Calu3 (cell line): ENCODE results near the gene SPINK8. TPM values are rescaled to one million over a fixed set of nuclear protein-coding genes. Genes with fewer than 3 reads are reported as not detected.

Source experiments
- BruUV-seq: library from RNA; stranded (reverse); fragments of 400-500 nt; replicated peaks from 2 replicates; lab custom pipeline; 2021; lab: Mats Ljungman, UMichigan
- CTCF ChIA-PET: fragments of 300-600 bp; sonication (Branson Sonifier 250); formaldehyde crosslinking; loops from one replicate; lab custom pipeline; 2022; ENCODE audit warnings: antibody characterized with exemption; lab: Charles Lee
- DNase-seq: peaks from one replicate; pipeline ENCODE4 v3.0.0; 2022
- H3K27ac Mint-ChIP-seq: one replicate; pipeline ENCODE4 v1.8.0; 2022; ENCODE audit warnings: mixed read lengths; ENCODE audit not compliant: unreplicated experiment
- H3K27me3 Mint-ChIP-seq: one replicate; pipeline ENCODE4 v1.8.0; 2022; ENCODE audit warnings: mixed read lengths; ENCODE audit not compliant: unreplicated experiment
- H3K36me3 Mint-ChIP-seq: one replicate; pipeline ENCODE4 v1.8.0; 2022; ENCODE audit warnings: mild to moderate bottlenecking, moderate library complexity, mixed read lengths; ENCODE audit not compliant: insufficient read depth, unreplicated experiment
- H3K4me1 Mint-ChIP-seq: one replicate; pipeline ENCODE4 v1.8.0; 2022; ENCODE audit warnings: mild to moderate bottlenecking, low read depth, mixed read lengths; ENCODE audit not compliant: unreplicated experiment
- H3K4me3 Mint-ChIP-seq: one replicate; pipeline ENCODE4 v1.8.0; 2022; ENCODE audit warnings: mild to moderate bottlenecking, low read depth, moderate library complexity, mixed read lengths; ENCODE audit not compliant: unreplicated experiment
- H3K9me3 Mint-ChIP-seq: one replicate; pipeline ENCODE4 v1.8.0; 2022; ENCODE audit warnings: low read depth, mixed read lengths; ENCODE audit not compliant: unreplicated experiment
- CTCF ChIP-seq: fragments of 200-600 bp; IDR thresholded peaks from one replicate; pipeline ENCODE4 v1.8.0; 2022; ENCODE audit warnings: antibody characterized with exemption; ENCODE audit not compliant: unreplicated experiment
- intact Hi-C: fragments of 100-400 bp; cut with micrococcal nuclease; formaldehyde crosslinking; loops from one replicate; pipeline ENCODE4 v1.10.0; 2022; ENCODE audit not compliant: unreplicated experiment
- total RNA-seq: library from RNA; stranded (reverse); gene quantifications from 2 replicates; pipeline ENCODE4 v1.2.3, GENCODE V29; 2022

The SPINK8 gene
- total RNA-seq, 1 experiment from 2014 or later = not detected

GRCh38 chr3:48347500-48347899 is 14.0 kb upstream of the SPINK8 start:
- Mint-ChIP-seq H3K36me3 (no peaks in the 10 kb centered on the region), H3K4me3 (no peak overlapping the region), H3K4me1 (no peaks in the 10 kb centered on the region), H3K27ac (no peak overlapping the region), H3K9me3 (no peaks in the 10 kb centered on the region), H3K27me3 (peaks cover 40% of the 10 kb centered on the region)
- no peak for DNase-seq
- no TSS peak for BruUV-seq
- CTCF ChIA-PET = no interaction called here
- TF ChIP-seq CTCF = no peak
- intact Hi-C loops = no loop called here

GRCh38 chr3:48345946-48346572 is 12.6 kb upstream of the SPINK8 start:
- CTCF ChIA-PET = interaction anchor here (0.7 kb wide), 1 partner anchor 159 kb away, joined by 3 read pairs; no protein-coding TSS in a partner anchor
- TF ChIP-seq CTCF = no peak
- DNase-seq = no peak

GRCh38 chr3:48344867-48345507 is 11.5 kb upstream of the SPINK8 start:
- no peak for DNase-seq
- Mint-ChIP-seq H3K36me3 (no peaks in the 10 kb centered on the region), H3K27me3 (peaks cover 25% of the 10 kb centered on the region), H3K4me1 (no peaks in the 10 kb centered on the region), H3K27ac (no peak overlapping the region), H3K9me3 (no peaks in the 10 kb centered on the region), H3K4me3 (no peak overlapping the region)
- CTCF ChIA-PET = no interaction called here
- no peak for TF ChIP-seq CTCF
- intact Hi-C loops = no loop called here
- BruUV-seq = no TSS peak

More at GRCh38 chr3:48345946-48346572, 12.6 kb upstream of the SPINK8 start:
- intact Hi-C loops = no loop called here
- no peaks in the 10 kb centered on the region for H3K9me3 Mint-ChIP-seq
- H3K27me3 Mint-ChIP-seq = peaks cover 26% of the 10 kb centered on the region
- BruUV-seq = no TSS peak
- no peaks in the 10 kb centered on the region for H3K36me3 Mint-ChIP-seq
- no peaks in the 10 kb centered on the region for H3K4me1 Mint-ChIP-seq
- no peak overlapping the region for H3K4me3 Mint-ChIP-seq
- H3K27ac Mint-ChIP-seq = no peak overlapping the region

- Mint-ChIP-seq H3K4me1 (no peaks in the 10 kb centered on the region), H3K27me3 (peaks cover 25% of the 10 kb centered on the region), H3K36me3 (no peaks in the 10 kb centered on the region), H3K27ac (no peak overlapping the region), H3K9me3 (no peaks in the 10 kb centered on the region), H3K4me3 (no peak overlapping the region)
- intact Hi-C loops = no loop called here
- CTCF ChIA-PET = no interaction called here
- no peak for TF ChIP-seq CTCF
- no peak for DNase-seq
- no TSS peak for BruUV-seq
Observed at GRCh38 chr3:48343432-48343831, 10.0 kb upstream of the SPINK8 start.
